Measurements from ENCODE around the gene CHAT. TPM values are rescaled to one million over a fixed set of nuclear protein-coding genes. Genes with fewer than 3 reads are reported as not detected.

CHAT gene
- total RNA-seq, 1 experiment from 2014 or later, result not detected

DNA sequence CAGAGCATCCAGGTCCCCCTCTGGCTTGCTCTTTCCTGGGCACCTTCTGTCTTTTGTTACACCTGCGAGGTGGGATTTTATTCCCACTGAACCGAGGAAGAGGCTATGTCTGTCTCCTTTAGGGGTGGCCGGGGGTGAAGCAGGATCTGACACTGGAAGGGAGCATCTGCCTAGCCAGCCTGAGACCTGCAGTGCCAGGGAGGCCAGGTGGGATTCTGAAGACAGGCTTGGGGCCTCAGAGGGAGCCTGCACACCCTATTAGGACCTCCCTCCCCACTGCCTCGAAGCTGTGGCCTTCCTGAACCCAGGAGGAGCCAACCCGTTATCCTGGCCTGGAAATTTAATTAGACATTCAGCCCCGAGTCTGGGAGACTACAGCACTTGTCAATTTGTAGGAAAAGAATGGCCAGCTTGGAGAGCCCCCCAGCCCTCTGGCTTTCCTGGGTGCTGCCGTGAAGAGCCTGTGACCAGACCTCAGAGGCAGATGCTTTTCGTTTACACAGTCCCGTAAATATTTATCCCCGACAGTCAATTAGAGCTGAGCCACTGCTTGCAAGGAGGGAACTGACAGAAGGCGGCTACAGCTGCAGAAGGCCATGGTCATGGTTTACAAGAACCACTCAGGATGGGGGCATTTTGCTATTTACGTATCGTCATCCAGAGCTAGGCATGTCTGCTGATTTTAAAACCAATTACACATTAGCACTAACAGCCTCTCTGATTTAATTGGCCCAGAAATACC is 19.7 kb downstream of the CHAT start:
- Histone ChIP-seq H2BK12ac (ENCODE audit: insufficient read length, low read depth, low read length) (no peak overlapping the region), H3K79me1 (ENCODE audit: insufficient read depth, low read depth, low read length, poor library complexity, severe bottlenecking) (no peaks in the 10 kb centered on the region), H2BK15ac (ENCODE audit: low read depth, low read length) (no peak overlapping the region), H4K91ac (ENCODE audit: insufficient read length, low read depth, low read length) (no peak overlapping the region), H3K4me1 (ENCODE audit: insufficient read depth, low read length) (no peaks in the 10 kb centered on the region), H3K9me3 (ENCODE audit: control insufficient read depth, low read depth, low read length) (no peaks in the 10 kb centered on the region), H2AFZ (ENCODE audit: low read length) (no peak overlapping the region), H4K8ac (replicated peaks; ENCODE audit: insufficient read length, low read depth, low read length) (no peak overlapping the region), H3K18ac (ENCODE audit: insufficient read length, low read depth, low read length) (no peak overlapping the region), H3K4me2 (ENCODE audit: insufficient read depth, insufficient read length, low read length) (no peak overlapping the region), H2BK5ac (ENCODE audit: insufficient read length, low read length) (no peak overlapping the region), H4K20me1 (ENCODE audit: control insufficient read depth, insufficient read depth, insufficient read length) (no peaks in the 10 kb centered on the region), H3K27me3 (ENCODE audit: insufficient read depth, low read length) (no peaks in the 10 kb centered on the region), H2BK20ac (ENCODE audit: low read depth, low read length, poor library complexity, severe bottlenecking) (no peak overlapping the region), H2BK120ac (ENCODE audit: low read depth, low read length, poor library complexity, severe bottlenecking) (no peak overlapping the region), H3K23me2 (ENCODE audit: insufficient read length, low read depth, low read length, poor library complexity, severe bottlenecking) (no peaks in the 10 kb centered on the region), H4K5ac (ENCODE audit: insufficient read length, low read depth, low read length) (no peak overlapping the region), H2AK5ac (ENCODE audit: insufficient read length, low read length) (no peak overlapping the region), H3T11ph (ENCODE audit: low read length) (no peak overlapping the region), H3K14ac (ENCODE audit: insufficient read depth, low read length) (no peak overlapping the region; the same call in 1 of the 2 replicates), H3K27ac (ENCODE audit: insufficient read length, low read depth, low read length) (no peak overlapping the region), H3K79me2 (ENCODE audit: insufficient read depth, low read length) (no peaks in the 10 kb centered on the region), H3K56ac (ENCODE audit: insufficient read length, low read depth, low read length) (no peak overlapping the region), H3K4ac (ENCODE audit: low read depth, low read length) (no peak overlapping the region), H3K9ac (ENCODE audit: extremely low read depth, insufficient read length, low read length) (no peak overlapping the region), H3K23ac (ENCODE audit: insufficient read length, low read depth, low read length) (no peak overlapping the region)
- TF ChIP-seq CTCF (conservative IDR thresholded peaks at IDR 0.05), result no peak
- H3K36me3 Mint-ChIP-seq (ENCODE audit: insufficient read depth in 1 of 3, low read depth in 3 of 3), result no peaks in the 10 kb centered on the region
- H3K9me3 Mint-ChIP-seq, result no peaks in the 10 kb centered on the region
- H3K27ac Mint-ChIP-seq, result no peak overlapping the region
- no peak for DNase-seq
- no peak overlapping the region for H3K4me3 Mint-ChIP-seq
- H3K4me1 Mint-ChIP-seq, result peaks cover 0 to 3% of the 10 kb centered on the region in 2 experiments; a peak in 1 of 4 replicates
- no CpG with 5 or more reads among the region's 13 CpGs for WGBS (ENCODE audit: extremely low coverage, insufficient read length, low lambda C conversion rate)
- H3K27me3 Mint-ChIP-seq (ENCODE audit: low read depth), result peaks cover 34% of the 10 kb centered on the region
